ENCODE measurements around the gene TLR6.

Gene TLR6

DNA sequence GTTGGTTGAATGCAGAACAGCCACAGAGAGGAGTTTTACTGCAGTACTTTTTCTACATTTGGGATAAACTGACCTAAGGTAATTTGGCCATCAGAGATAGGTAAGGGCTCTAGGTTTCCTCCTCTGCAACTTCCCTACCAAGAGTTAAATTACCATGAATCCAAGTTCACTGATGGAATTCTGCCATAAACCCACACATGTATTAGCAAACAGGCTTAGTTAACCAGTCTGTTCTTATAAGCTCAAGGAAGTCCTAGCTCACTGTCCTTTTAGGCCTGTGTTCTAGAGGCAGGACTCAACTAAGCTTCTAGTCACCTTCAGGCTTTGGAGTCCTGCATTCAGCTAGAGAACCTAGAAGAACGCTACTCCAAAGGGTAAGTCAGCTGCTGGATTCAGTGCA lies 15.0 kb upstream of the TLR6 start:
- peaks cover 6% of the 10 kb centered on the region for H3K79me1 ChIP-seq (replicated peaks; ENCODE audit: low read length, poor library complexity, severe bottlenecking)
- no peak overlapping the region for H3K27ac ChIP-seq (ENCODE audit: low read length, poor library complexity, severe bottlenecking)
- H2AK5ac ChIP-seq (ENCODE audit: low read length, severe bottlenecking), result peak overlapping the region; percentile 73
- H2AFZ ChIP-seq (ENCODE audit: low read depth, low read length), result no peak overlapping the region
- 100% methylated on average over 1 of the region's 1 CpG for WGBS
- peak overlapping the region; percentile 17 for H3K9ac ChIP-seq (ENCODE audit: low read length)
- no peak overlapping the region for H4K91ac ChIP-seq (ENCODE audit: low read length)
- no peak overlapping the region for H3K18ac ChIP-seq (ENCODE audit: low read depth in 1 of 2, low read length in 2 of 2)
- peaks cover 8 to 54% of the 10 kb centered on the region in 2 experiments for H3K36me3 ChIP-seq (ENCODE audit: control insufficient read depth in 1 of 2, insufficient read depth in 2 of 2, low read depth in 1 of 2, low read length in 2 of 2)
- no peak overlapping the region for H3K14ac ChIP-seq (ENCODE audit: low read length in 2 of 2)
- peaks cover 10% of the 10 kb centered on the region for H3K4me1 ChIP-seq (ENCODE audit: control insufficient read depth, insufficient read depth, low read depth, low read length)
- no peak overlapping the region for H2BK15ac ChIP-seq (ENCODE audit: low read depth, poor library complexity, severe bottlenecking)
- no peak for DNase-seq
- H3K4me3 ChIP-seq (ENCODE audit: insufficient read depth in 1 of 2, low read depth in 1 of 2, low read length in 2 of 2), result peak overlapping the region in 1 of 2 experiments; percentile 35
- H3K23ac ChIP-seq (ENCODE audit: low read length in 2 of 2), result no peak overlapping the region
- no peak overlapping the region for H2BK12ac ChIP-seq (ENCODE audit: low read length in 2 of 2)
- no peaks in the 10 kb centered on the region for H3K9me3 ChIP-seq (ENCODE audit: control insufficient read depth, low read length)
- H3K4ac ChIP-seq (ENCODE audit: low read depth in 1 of 2, low read length in 2 of 2), result no peak overlapping the region
- no peak overlapping the region for H3K4me2 ChIP-seq (ENCODE audit: low read length, poor library complexity, severe bottlenecking)
- H4K8ac ChIP-seq (ENCODE audit: low read length), result no peak overlapping the region
- H3K27me3 ChIP-seq (ENCODE audit: control insufficient read depth in 1 of 2, insufficient read depth in 1 of 2, low read length in 2 of 2), result no peaks in the 10 kb centered on the region
- no peak overlapping the region for H2BK120ac ChIP-seq (ENCODE audit: low read depth, low read length)
- no peak overlapping the region for H2BK5ac ChIP-seq (ENCODE audit: low read depth, low read length, poor library complexity, severe bottlenecking)

DNA sequence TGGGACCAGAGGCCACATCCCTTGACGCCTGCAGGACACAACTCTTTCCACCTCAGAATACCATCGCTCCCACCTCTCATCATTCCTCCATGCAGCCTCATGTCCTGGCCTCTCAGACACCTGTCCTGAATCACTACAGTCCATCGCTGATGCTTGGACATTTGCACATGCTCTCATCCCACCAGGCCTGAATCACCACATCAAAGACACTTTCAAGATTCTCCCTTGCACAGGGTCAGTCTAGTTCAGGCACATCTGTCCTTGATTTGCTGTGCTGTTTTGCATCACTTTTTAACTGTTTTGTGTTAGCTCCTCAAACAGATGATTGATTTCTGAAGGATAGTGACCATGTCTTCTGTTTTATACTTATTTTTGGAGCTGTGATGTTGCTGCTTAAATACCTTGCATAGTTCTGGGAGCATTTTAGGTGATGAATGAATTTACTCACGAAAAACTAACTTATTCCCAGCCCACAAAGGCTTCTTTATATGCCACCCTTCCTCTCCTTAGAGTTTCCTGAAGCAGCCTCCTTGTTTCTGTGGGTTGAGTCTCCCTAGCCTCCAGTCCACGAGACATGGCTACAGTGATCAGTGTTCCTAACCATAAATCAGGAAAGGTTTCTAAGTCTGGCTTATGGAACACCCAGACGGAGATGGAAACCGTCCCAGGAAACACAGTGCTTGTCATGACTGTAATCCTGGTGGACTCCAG lies 13.6 kb upstream of the TLR6 start:
- H2BK15ac ChIP-seq (ENCODE audit: low read depth, poor library complexity, severe bottlenecking), result no peak overlapping the region
- no peak overlapping the region for H2AFZ ChIP-seq (ENCODE audit: low read depth, low read length)
- no peak overlapping the region for H4K91ac ChIP-seq (ENCODE audit: low read length)
- no peak overlapping the region for H3K18ac ChIP-seq (ENCODE audit: low read depth in 1 of 2, low read length in 2 of 2)
- H3K23ac ChIP-seq (ENCODE audit: low read length in 2 of 2), result peak overlapping the region in 1 of 2 experiments; percentile 16
- H3K9ac ChIP-seq (ENCODE audit: low read length), result peak overlapping the region; percentile 99
- peak overlapping the region in 1 of 2 experiments; percentile 37 for H2BK12ac ChIP-seq (ENCODE audit: low read length in 2 of 2)
- H3K4me1 ChIP-seq (ENCODE audit: control insufficient read depth, insufficient read depth, low read depth, low read length), result peaks cover 10% of the 10 kb centered on the region
- no peaks in the 10 kb centered on the region for H3K27me3 ChIP-seq (ENCODE audit: control insufficient read depth in 1 of 2, insufficient read depth in 1 of 2, low read length in 2 of 2)
- peaks cover 6% of the 10 kb centered on the region for H3K79me1 ChIP-seq (replicated peaks; ENCODE audit: low read length, poor library complexity, severe bottlenecking)
- no peaks in the 10 kb centered on the region for H3K9me3 ChIP-seq (ENCODE audit: control insufficient read depth, low read length)
- no peak overlapping the region for H3K4me2 ChIP-seq (ENCODE audit: low read length, poor library complexity, severe bottlenecking)
- no peak overlapping the region for H2BK5ac ChIP-seq (ENCODE audit: low read depth, low read length, poor library complexity, severe bottlenecking)
- WGBS, result 77% methylated on average over 7 of the region's 7 CpGs
- no peak overlapping the region for H3K4ac ChIP-seq (ENCODE audit: low read depth in 1 of 2, low read length in 2 of 2)
- H2AK5ac ChIP-seq (ENCODE audit: low read length, severe bottlenecking), result peak overlapping the region; percentile 13
- H3K4me3 ChIP-seq (ENCODE audit: insufficient read depth in 1 of 2, low read depth in 1 of 2, low read length in 2 of 2), result peak overlapping the region in 1 of 2 experiments; percentile 92
- H2BK120ac ChIP-seq (ENCODE audit: low read depth, low read length), result no peak overlapping the region
- no peak overlapping the region for H4K8ac ChIP-seq (ENCODE audit: low read length)
- DNase-seq, result no peak
- peaks cover 7 to 50% of the 10 kb centered on the region in 2 experiments for H3K36me3 ChIP-seq (ENCODE audit: control insufficient read depth in 1 of 2, insufficient read depth in 2 of 2, low read depth in 1 of 2, low read length in 2 of 2)
- H3K14ac ChIP-seq (ENCODE audit: low read length in 2 of 2), result no peak overlapping the region
- H3K27ac ChIP-seq (ENCODE audit: low read length, poor library complexity, severe bottlenecking), result no peak overlapping the region

DNA sequence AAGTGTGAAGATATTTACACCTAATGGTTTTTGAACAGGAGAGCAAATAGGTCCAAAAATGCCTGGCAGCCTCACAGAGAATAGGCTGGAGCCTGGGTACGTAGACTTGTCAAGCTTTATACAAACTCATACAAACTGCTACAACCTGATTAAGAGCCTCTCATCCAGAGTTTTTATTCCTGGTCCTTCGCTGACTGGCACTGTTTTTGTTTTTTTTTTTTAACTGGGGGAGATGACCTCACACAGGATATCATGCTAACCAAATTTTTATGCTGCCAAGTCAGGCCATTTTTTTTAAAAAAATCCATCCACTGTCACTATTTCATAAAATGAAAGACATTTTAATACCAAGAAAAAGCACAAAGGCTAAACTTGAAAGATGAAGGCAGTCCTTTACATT lies 12.9 kb upstream of the TLR6 start:
- no peak overlapping the region for H2AK5ac ChIP-seq (ENCODE audit: low read length, severe bottlenecking)
- no peak overlapping the region for H3K14ac ChIP-seq (ENCODE audit: low read length in 2 of 2)
- peaks cover 6% of the 10 kb centered on the region for H3K79me1 ChIP-seq (replicated peaks; ENCODE audit: low read length, poor library complexity, severe bottlenecking)
- H3K18ac ChIP-seq (ENCODE audit: low read depth in 1 of 2, low read length in 2 of 2), result no peak overlapping the region
- H2AFZ ChIP-seq (ENCODE audit: low read depth, low read length), result no peak overlapping the region
- no peak overlapping the region for H2BK120ac ChIP-seq (ENCODE audit: low read depth, low read length)
- no peak overlapping the region for H3K23ac ChIP-seq (ENCODE audit: low read length in 2 of 2)
- no peak for DNase-seq
- peaks cover 7 to 50% of the 10 kb centered on the region in 2 experiments for H3K36me3 ChIP-seq (ENCODE audit: control insufficient read depth in 1 of 2, insufficient read depth in 2 of 2, low read depth in 1 of 2, low read length in 2 of 2)
- H3K9ac ChIP-seq (ENCODE audit: low read length), result peak overlapping the region; percentile 99
- WGBS, result 89% methylated on average over 1 of the region's 2 CpGs
- peak overlapping the region in 1 of 2 experiments; percentile 92 for H3K4me3 ChIP-seq (ENCODE audit: insufficient read depth in 1 of 2, low read depth in 1 of 2, low read length in 2 of 2)
- H2BK5ac ChIP-seq (ENCODE audit: low read depth, low read length, poor library complexity, severe bottlenecking), result no peak overlapping the region
- H4K91ac ChIP-seq (ENCODE audit: low read length), result no peak overlapping the region
- no peaks in the 10 kb centered on the region for H3K9me3 ChIP-seq (ENCODE audit: control insufficient read depth, low read length)
- no peaks in the 10 kb centered on the region for H3K27me3 ChIP-seq (ENCODE audit: control insufficient read depth in 1 of 2, insufficient read depth in 1 of 2, low read length in 2 of 2)
- no peak overlapping the region for H2BK12ac ChIP-seq (ENCODE audit: low read length in 2 of 2)
- H2BK15ac ChIP-seq (ENCODE audit: low read depth, poor library complexity, severe bottlenecking), result no peak overlapping the region
- H3K4ac ChIP-seq (ENCODE audit: low read depth in 1 of 2, low read length in 2 of 2), result no peak overlapping the region
- H3K4me2 ChIP-seq (ENCODE audit: low read length, poor library complexity, severe bottlenecking), result peak overlapping the region; percentile 6
- no peak overlapping the region for H3K27ac ChIP-seq (ENCODE audit: low read length, poor library complexity, severe bottlenecking)
- H4K8ac ChIP-seq (ENCODE audit: low read length), result no peak overlapping the region
- H3K4me1 ChIP-seq (ENCODE audit: control insufficient read depth, insufficient read depth, low read depth, low read length), result peaks cover 10% of the 10 kb centered on the region

DNA sequence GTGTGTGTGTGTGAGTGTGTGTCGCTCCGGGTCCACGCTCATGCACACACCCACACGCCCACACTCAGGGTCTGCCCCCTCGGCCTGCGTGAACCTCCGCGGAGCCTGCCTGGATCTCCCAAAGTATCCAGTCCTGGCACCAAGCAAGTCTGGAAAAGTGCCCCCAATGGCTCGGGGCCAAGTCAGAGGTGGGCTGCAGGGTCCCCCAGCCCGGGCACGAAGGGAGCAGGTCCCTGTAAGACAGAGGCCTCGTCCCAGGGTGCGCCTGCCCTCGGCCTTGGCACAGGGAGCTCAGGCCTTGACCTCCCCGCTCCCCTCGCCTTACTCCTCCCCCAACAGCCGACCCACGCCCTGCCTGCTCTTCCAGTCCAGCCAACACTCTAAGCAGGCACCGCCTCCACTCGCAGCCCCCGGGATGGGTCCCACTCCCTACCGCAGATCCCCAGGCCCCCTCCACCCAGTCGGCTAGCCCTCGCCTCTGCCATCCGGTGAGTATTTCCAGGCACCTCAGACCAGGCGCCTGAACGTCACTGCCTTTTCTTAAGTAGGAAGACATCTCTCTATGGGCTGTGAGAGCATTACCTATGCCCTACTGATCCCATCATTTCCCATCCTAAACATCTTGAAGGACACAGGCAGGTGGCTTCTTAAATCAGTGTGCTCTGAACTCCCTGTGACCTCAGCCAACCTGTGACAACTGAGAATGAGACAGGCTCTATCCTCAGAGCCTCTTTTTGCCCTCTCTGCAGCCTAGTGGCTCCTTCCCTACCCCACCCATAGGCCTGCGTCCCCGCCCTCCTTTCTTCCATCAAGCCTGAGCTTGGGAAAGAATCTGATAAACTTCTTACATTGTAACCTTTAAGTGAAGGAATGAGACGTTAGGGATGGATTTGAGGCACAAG lies 11.7 kb upstream of the TLR6 start:
- Histone ChIP-seq H2BK12ac (ENCODE audit: low read length in 2 of 2) (peak overlapping the region in 1 of 2 experiments; percentile 89), H3K23ac (ENCODE audit: low read length in 2 of 2) (peak overlapping the region in 1 of 2 experiments; percentile 100), H3K14ac (ENCODE audit: low read length in 2 of 2) (peak overlapping the region; percentile 82 to 100), H3K36me3 (ENCODE audit: control insufficient read depth in 1 of 2, insufficient read depth in 2 of 2, low read depth in 1 of 2, low read length in 2 of 2) (peaks cover 7 to 39% of the 10 kb centered on the region in 2 experiments), H2BK5ac (ENCODE audit: low read depth, low read length, poor library complexity, severe bottlenecking) (peak overlapping the region; percentile 85), H3K9me3 (ENCODE audit: control insufficient read depth, low read length) (no peaks in the 10 kb centered on the region), H3K4me1 (ENCODE audit: control insufficient read depth, insufficient read depth, low read depth, low read length) (peaks cover 10% of the 10 kb centered on the region), H3K27ac (ENCODE audit: low read length, poor library complexity, severe bottlenecking) (peak overlapping the region; percentile 55), H2AK5ac (ENCODE audit: low read length, severe bottlenecking) (peak overlapping the region; percentile 88), H3K27me3 (ENCODE audit: control insufficient read depth in 1 of 2, insufficient read depth in 1 of 2, low read length in 2 of 2) (no peaks in the 10 kb centered on the region), H3K18ac (ENCODE audit: low read depth in 1 of 2, low read length in 2 of 2) (peak overlapping the region; percentile 84 to 100), H4K8ac (ENCODE audit: low read length) (peak overlapping the region; percentile 98), H3K4me3 (ENCODE audit: insufficient read depth in 1 of 2, low read depth in 1 of 2, low read length in 2 of 2) (peak overlapping the region; percentile 90 to 92), H2AFZ (ENCODE audit: low read depth, low read length) (peak overlapping the region; percentile 58), H4K91ac (ENCODE audit: low read length) (peak overlapping the region; percentile 98), H3K4me2 (ENCODE audit: low read length, poor library complexity, severe bottlenecking) (peak overlapping the region; percentile 74), H2BK15ac (ENCODE audit: low read depth, poor library complexity, severe bottlenecking) (peak overlapping the region; percentile 87), H3K79me1 (replicated peaks; ENCODE audit: low read length, poor library complexity, severe bottlenecking) (peaks cover 6% of the 10 kb centered on the region), H2BK120ac (ENCODE audit: low read depth, low read length) (peak overlapping the region; percentile 96), H3K9ac (ENCODE audit: low read length) (peak overlapping the region; percentile 99), H3K4ac (ENCODE audit: low read depth in 1 of 2, low read length in 2 of 2) (peak overlapping the region; percentile 85 to 100)
- WGBS, result 2% methylated on average over 24 of the region's 30 CpGs
- DNase-seq, result peak; percentile 55

All from mesenchymal stem cell (in vitro differentiated cells and primary cell).